GM19467 (cell line): ENCODE results near the gene TSPAN9.

Experiments
- ATAC-seq: cut with Tn5 transposase; IDR thresholded peaks from one replicate; pipeline ENCODE4 v1.9.1; 2021; ENCODE audit warnings: mild to moderate bottlenecking, moderate library complexity; ENCODE audit not compliant: unreplicated experiment

The TSPAN9 gene

GRCh38 chr12:3137814-3138445 is 60.8 kb downstream of the TSPAN9 start:
- no peak for ATAC-seq

GRCh38 chr12:3138941-3139511 is 61.8 kb downstream of the TSPAN9 start:
- ATAC-seq, result no peak

GRCh38 chr12:3139760-3140159 is 62.6 kb downstream of the TSPAN9 start:
- no peak for ATAC-seq

- ATAC-seq, result no peak
Measured at GRCh38 chr12:3140284-3140683, 63.1 kb downstream of the TSPAN9 start.

- no peak for ATAC-seq
Measured at GRCh38 chr12:3141339-3142321, 64.5 kb downstream of the TSPAN9 start.

- no peak for ATAC-seq
Measured at GRCh38 chr12:3142386-3142785, 65.2 kb downstream of the TSPAN9 start.

GRCh38 chr12:3144495-3144894 is 67.3 kb downstream of the TSPAN9 start:
- no peak for ATAC-seq

GRCh38 chr12:3145033-3145432 is 67.9 kb downstream of the TSPAN9 start:
- no peak for ATAC-seq

- ATAC-seq, result no peak
Measured at GRCh38 chr12:3145546-3146310, 68.5 kb downstream of the TSPAN9 start.

GRCh38 chr12:3147260-3147659 is 70.1 kb downstream of the TSPAN9 start:
- no peak for ATAC-seq

GRCh38 chr12:3148366-3149000 is 71.3 kb downstream of the TSPAN9 start:
- no peak for ATAC-seq

GRCh38 chr12:3149515-3150307 is 72.5 kb downstream of the TSPAN9 start:
- no peak for ATAC-seq

GRCh38 chr12:3150308-3150670 is 73.1 kb downstream of the TSPAN9 start:
- no peak for ATAC-seq

- ATAC-seq, result no peak
Measured at GRCh38 chr12:3150931-3151835, 74.0 kb downstream of the TSPAN9 start.

GRCh38 chr12:3152011-3152511 is 74.9 kb downstream of the TSPAN9 start:
- no peak for ATAC-seq

GRCh38 chr12:3152892-3153291 is 75.7 kb downstream of the TSPAN9 start:
- ATAC-seq, result no peak

- no peak for ATAC-seq
Measured at GRCh38 chr12:3154006-3154405, 76.8 kb downstream of the TSPAN9 start.

GRCh38 chr12:3155702-3156370 is 78.7 kb downstream of the TSPAN9 start:
- ATAC-seq, result no peak
